GM18907 (cell line): ENCODE results near the gene P2RY2.
"Not testable (repeated sequence)": the region's sequence is repeated elsewhere in the genome, so short reads cannot be mapped to it uniquely, and the experiment has no call there.

Source experiments
- ATAC-seq: cut with Tn5 transposase; IDR thresholded peaks from one replicate; pipeline ENCODE4 v1.9.1; 2021; ENCODE audit warnings: mild to moderate bottlenecking, moderate library complexity; ENCODE audit not compliant: unreplicated experiment

Gene P2RY2

GRCh38 chr11:73187854-73188253 lies 30.2 kb upstream of the P2RY2 start:
- ATAC-seq: no peak

GRCh38 chr11:73188301-73188700 lies 29.8 kb upstream of the P2RY2 start:
- no peak for ATAC-seq

GRCh38 chr11:73189315-73189714 lies 28.8 kb upstream of the P2RY2 start:
- ATAC-seq: no peak

- no peak for ATAC-seq
Observed at GRCh38 chr11:73189723-73190556, 28.1 kb upstream of the P2RY2 start.

- ATAC-seq: no peak
Observed at GRCh38 chr11:73190557-73190885, 27.6 kb upstream of the P2RY2 start.

- no peak for ATAC-seq
Observed at GRCh38 chr11:73191151-73191550, 26.9 kb upstream of the P2RY2 start.

GRCh38 chr11:73192272-73192671 lies 25.8 kb upstream of the P2RY2 start:
- ATAC-seq: no peak

- ATAC-seq: no peak
Observed at GRCh38 chr11:73193251-73194033, 24.6 kb upstream of the P2RY2 start.

GRCh38 chr11:73194034-73194507 lies 24.0 kb upstream of the P2RY2 start:
- no peak for ATAC-seq

GRCh38 chr11:73194593-73194992 lies 23.5 kb upstream of the P2RY2 start:
- ATAC-seq: no peak

GRCh38 chr11:73195191-73196007 lies 22.7 kb upstream of the P2RY2 start:
- ATAC-seq: no peak

GRCh38 chr11:73196576-73196975 lies 21.5 kb upstream of the P2RY2 start:
- no peak for ATAC-seq

- no peak for ATAC-seq
Observed at GRCh38 chr11:73197348-73197747, 20.7 kb upstream of the P2RY2 start.

- ATAC-seq: not testable (repeated sequence)
Observed at GRCh38 chr11:73197787-73198186, 20.3 kb upstream of the P2RY2 start.

- no peak for ATAC-seq
Observed at GRCh38 chr11:73198677-73199076, 19.4 kb upstream of the P2RY2 start.

- no peak for ATAC-seq
Observed at GRCh38 chr11:73199446-73199845, 18.6 kb upstream of the P2RY2 start.

GRCh38 chr11:73200256-73200655 lies 17.8 kb upstream of the P2RY2 start:
- ATAC-seq: no peak

GRCh38 chr11:73201249-73201648 lies 16.8 kb upstream of the P2RY2 start:
- no peak for ATAC-seq

- no peak for ATAC-seq
Observed at GRCh38 chr11:73201888-73202780, 15.9 kb upstream of the P2RY2 start.

GRCh38 chr11:73203322-73203721 lies 14.8 kb upstream of the P2RY2 start:
- ATAC-seq: no peak
